ENCODE results near the gene CACNA2D2. TPM values are rescaled to one million over a fixed set of nuclear protein-coding genes. Genes with fewer than 3 reads are reported as not detected.

Gene CACNA2D2
- total RNA-seq, 1 donor from 2014 or later, result 2.5 TPM

GRCh38 chr3:50389414-50389767 lies 114.0 kb downstream of the CACNA2D2 start:
- Histone ChIP-seq H3K36me3 (no peaks in the 10 kb centered on the region), H3K27me3 (no peaks in the 10 kb centered on the region), H3K4me1 (peaks cover 8% of the 10 kb centered on the region), H3K27ac (no peak overlapping the region), H3K9me3 (no peaks in the 10 kb centered on the region), H3K4me3 (no peak overlapping the region)
- TF ChIP-seq POLR2AphosphoS5 (IDR thresholded peaks at IDR 0.05; ENCODE audit: insufficient read depth in 1 of 2, low read depth in 1 of 2) (no peak), POLR2A (IDR thresholded peaks at IDR 0.05) (no peak), CTCF (IDR thresholded peaks at IDR 0.05) (no peak)
- DNase-seq (ENCODE audit: extremely low spot score in 2 of 2), result no peak
- intact Hi-C loops (cut with DNase I), result loop anchor here (5.0 kb wide), 1 partner anchor 1867 kb away; no protein-coding TSS in a partner anchor

- Histone ChIP-seq H3K27me3 (no peaks in the 10 kb centered on the region), H3K9me3 (no peaks in the 10 kb centered on the region), H3K27ac (no peak overlapping the region), H3K4me3 (no peak overlapping the region), H3K36me3 (no peaks in the 10 kb centered on the region), H3K4me1 (peaks cover 8% of the 10 kb centered on the region)
- intact Hi-C loops (cut with DNase I), result loop anchor here (5.0 kb wide), 1 partner anchor 1867 kb away; no protein-coding TSS in a partner anchor
- TF ChIP-seq POLR2A (IDR thresholded peaks at IDR 0.05) (no peak), CTCF (IDR thresholded peaks at IDR 0.05) (no peak), POLR2AphosphoS5 (IDR thresholded peaks at IDR 0.05; ENCODE audit: insufficient read depth in 1 of 2, low read depth in 1 of 2) (no peak)
- no peak for DNase-seq (ENCODE audit: extremely low spot score in 2 of 2)
Observed at GRCh38 chr3:50388720-50389413, 114.6 kb downstream of the CACNA2D2 start.

GRCh38 chr3:50388016-50388719 lies 115.3 kb downstream of the CACNA2D2 start:
- Histone ChIP-seq H3K4me1 (peaks cover 8% of the 10 kb centered on the region), H3K4me3 (no peak overlapping the region), H3K36me3 (no peaks in the 10 kb centered on the region), H3K27me3 (no peaks in the 10 kb centered on the region), H3K27ac (no peak overlapping the region), H3K9me3 (no peaks in the 10 kb centered on the region)
- DNase-seq (ENCODE audit: extremely low spot score in 2 of 2), result no peak
- intact Hi-C loops (cut with DNase I), result loop anchor here (5.0 kb wide), 1 partner anchor 1866 kb away; no protein-coding TSS in a partner anchor
- no peak for TF ChIP-seq POLR2AphosphoS5 (IDR thresholded peaks at IDR 0.05; ENCODE audit: insufficient read depth in 1 of 2, low read depth in 1 of 2)
- TF ChIP-seq POLR2A (IDR thresholded peaks at IDR 0.05), result no peak
- TF ChIP-seq CTCF (IDR thresholded peaks at IDR 0.05), result no peak

GRCh38 chr3:50385754-50386153 lies 117.7 kb downstream of the CACNA2D2 start:
- Histone ChIP-seq H3K9me3 (no peaks in the 10 kb centered on the region), H3K27ac (no peak overlapping the region), H3K36me3 (no peaks in the 10 kb centered on the region), H3K27me3 (no peaks in the 10 kb centered on the region), H3K4me1 (peaks cover 3% of the 10 kb centered on the region), H3K4me3 (no peak overlapping the region)
- intact Hi-C loops (cut with DNase I), result loop anchor here (5.0 kb wide), 1 partner anchor 1863 kb away; no protein-coding TSS in a partner anchor
- TF ChIP-seq POLR2AphosphoS5 (IDR thresholded peaks at IDR 0.05; ENCODE audit: insufficient read depth in 1 of 2, low read depth in 1 of 2), result no peak
- TF ChIP-seq CTCF (IDR thresholded peaks at IDR 0.05), result no peak
- no peak for TF ChIP-seq POLR2A (IDR thresholded peaks at IDR 0.05)
- no peak for DNase-seq (ENCODE audit: extremely low spot score in 2 of 2)

- no peaks in the 10 kb centered on the region for H3K36me3 ChIP-seq
- TF ChIP-seq CTCF (IDR thresholded peaks at IDR 0.05) (no peak), POLR2AphosphoS5 (IDR thresholded peaks at IDR 0.05; ENCODE audit: insufficient read depth in 1 of 2, low read depth in 1 of 2) (no peak), POLR2A (IDR thresholded peaks at IDR 0.05) (no peak)
- no peak for DNase-seq (ENCODE audit: extremely low spot score in 2 of 2)
- no peak overlapping the region for H3K4me3 ChIP-seq
- no peak overlapping the region for H3K27ac ChIP-seq
- intact Hi-C loops (cut with DNase I), result no loop called here
- no peaks in the 10 kb centered on the region for H3K27me3 ChIP-seq
- H3K9me3 ChIP-seq, result no peaks in the 10 kb centered on the region
- H3K4me1 ChIP-seq, result no peaks in the 10 kb centered on the region
Observed at GRCh38 chr3:50383750-50384149, 119.7 kb downstream of the CACNA2D2 start.
